Inflammatory macrophage (primary cell): ENCODE results near the gene NAP1L4.

Experiments
- DNase-seq, 2 donors: peaks; one replicate each; pipeline ENCODE4 v3.0.0-alpha.2; 2020 to 2022

NAP1L4 gene

GRCh38 chr11:2904153-2905052 lies 87.7 kb downstream of the NAP1L4 start:
- DNase-seq = no peak

DNA sequence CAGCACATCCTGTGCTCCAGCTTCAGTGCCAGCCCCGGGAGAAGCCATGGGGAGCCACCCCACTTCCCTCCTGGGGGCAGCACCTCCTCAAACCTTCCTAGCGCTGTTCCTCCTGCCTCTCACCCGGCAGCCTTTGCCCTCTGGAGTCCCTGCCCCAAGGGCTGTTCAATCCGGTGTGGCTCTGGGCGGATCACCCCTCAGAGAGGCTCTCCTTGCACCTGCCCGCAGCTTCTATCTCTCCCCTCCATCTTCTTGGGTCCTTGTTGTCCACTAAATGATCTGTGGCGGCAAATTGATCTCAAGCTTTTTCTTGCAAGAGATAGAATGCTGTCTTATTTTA lies 88.5 kb downstream of the NAP1L4 start:
- no peak for DNase-seq

- DNase-seq = no peak
Observed at GRCh38 chr11:2902784-2903671, 89.1 kb downstream of the NAP1L4 start.

DNA sequence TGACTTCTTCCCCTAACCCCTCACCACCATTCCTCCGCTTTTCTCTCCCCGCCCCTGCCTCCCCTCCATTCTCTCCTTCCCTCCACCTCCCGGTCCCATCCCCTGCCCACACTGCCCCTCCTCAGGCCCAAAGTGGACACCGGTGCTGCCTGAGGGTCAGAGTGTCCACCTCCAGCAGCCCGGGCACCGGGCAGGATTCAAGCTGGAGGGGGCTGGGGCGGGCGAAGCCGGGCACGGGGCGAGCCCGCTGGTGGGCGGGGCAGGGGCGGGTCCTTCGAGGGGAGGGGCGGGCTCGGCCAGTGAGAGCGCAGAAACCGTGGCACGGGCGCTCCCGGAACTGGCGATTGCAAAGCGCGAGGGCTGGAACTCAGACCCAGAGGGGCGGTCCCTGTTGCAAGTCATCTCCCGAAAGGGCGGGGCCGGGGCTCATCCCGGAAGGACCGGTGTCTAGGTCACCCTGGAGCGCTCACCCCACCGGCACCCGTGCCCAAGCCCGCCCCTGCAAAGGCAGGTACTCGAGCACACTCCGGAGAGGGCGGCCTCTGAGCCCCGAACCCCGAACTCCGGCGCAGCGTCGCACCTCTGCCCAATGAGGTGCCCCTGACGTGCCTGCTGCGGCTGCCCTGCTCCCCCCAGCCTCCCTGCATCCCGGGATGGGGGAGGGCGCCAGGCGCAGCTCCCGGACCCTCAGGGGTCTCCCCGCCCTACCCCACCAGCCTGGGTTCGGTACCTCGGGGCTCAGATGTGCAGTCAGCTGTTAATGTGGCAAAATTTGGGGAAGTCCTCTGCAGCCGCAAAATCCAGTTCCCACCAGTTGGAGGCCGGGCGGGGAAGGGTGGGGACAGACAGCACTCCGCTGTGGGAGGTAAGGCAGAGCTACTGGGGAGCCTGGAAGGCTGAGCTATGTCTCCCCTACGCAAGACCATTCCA lies 90.0 kb downstream of the NAP1L4 start:
- DNase-seq = peak; percentile 95 to 96

DNA sequence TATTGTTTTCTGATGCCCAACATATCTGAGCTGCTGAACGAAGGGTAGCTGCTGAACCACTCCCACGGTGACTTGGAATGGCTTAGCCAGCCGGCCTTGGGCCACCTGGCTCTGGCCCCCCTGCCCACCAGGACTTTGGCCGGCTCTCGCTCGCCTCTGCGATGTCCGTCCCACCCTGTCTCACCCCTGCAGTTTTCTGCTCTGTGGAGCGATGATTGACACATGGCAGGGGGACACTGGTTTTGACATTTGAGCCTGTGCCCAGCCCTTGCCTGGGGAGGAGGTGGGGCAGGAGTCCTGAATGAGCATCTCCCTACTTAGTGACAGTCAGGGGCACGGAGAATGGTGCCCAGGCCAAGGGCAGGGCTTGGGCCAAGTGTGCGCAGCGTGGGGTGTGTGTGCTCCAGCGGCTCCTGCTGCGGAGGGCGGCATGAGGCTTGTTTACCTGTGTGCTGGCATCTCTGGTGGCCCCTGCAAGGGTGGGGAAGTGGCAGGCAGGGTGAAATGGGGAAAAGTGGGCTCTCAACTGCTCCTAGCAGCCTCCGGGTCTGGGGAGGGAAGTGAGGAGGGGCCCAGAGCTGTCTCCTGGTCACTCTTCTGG lies 90.8 kb downstream of the NAP1L4 start:
- no peak for DNase-seq

- peak; percentile 52 to 59 for DNase-seq
Observed at GRCh38 chr11:2899080-2899783, 92.9 kb downstream of the NAP1L4 start.

- peak; percentile 88 to 93 for DNase-seq
Observed at GRCh38 chr11:2898366-2899079, 93.6 kb downstream of the NAP1L4 start.

- no peak for DNase-seq
Observed at GRCh38 chr11:2897048-2897447, 95.1 kb downstream of the NAP1L4 start.

DNA sequence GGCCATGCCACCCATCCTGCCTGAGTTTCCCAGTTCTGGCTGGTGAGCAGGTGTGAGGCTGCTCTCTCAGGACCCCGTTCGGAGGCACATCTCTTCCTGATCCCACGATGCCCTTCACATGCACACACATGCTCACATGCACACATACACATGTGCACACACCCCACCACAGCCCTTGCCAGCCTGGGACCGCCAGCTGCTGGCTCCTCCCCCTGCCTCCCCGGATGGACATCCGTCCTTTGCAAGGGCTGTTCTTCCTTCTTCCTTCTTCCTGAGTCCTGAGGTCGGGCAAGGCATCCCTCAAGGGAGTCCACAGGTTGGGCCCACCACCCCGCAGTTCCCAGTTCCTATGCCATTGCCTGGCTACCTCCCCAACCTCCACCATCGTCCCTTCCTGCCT lies 96.1 kb downstream of the NAP1L4 start:
- no peak for DNase-seq
